GM12801 (cell line): ENCODE data around the gene RNF7.

Experiments used
- CTCF ChIP-seq: IDR thresholded peaks from one replicate; pipeline ENCODE4 v1.5.1; 2011; ENCODE audit warnings: control low read depth; ENCODE audit not compliant: insufficient read length; ENCODE audit errors: extremely low read depth

Gene RNF7

GRCh38 chr3:141738022-141738890 is at the start of gene RNF7:
Gene RNF7, plus strand, starts transcription at chr3:141738298. Its CDS starts 44 bp downstream, at chr3:141738342.
- TF ChIP-seq CTCF = no peak

GRCh38 chr3:141690431-141691072 is 47.5 kb upstream of the RNF7 start:
- no peak for TF ChIP-seq CTCF

GRCh38 chr3:141699324-141699723 is 38.8 kb upstream of the RNF7 start:
- no peak for TF ChIP-seq CTCF

- no peak for TF ChIP-seq CTCF
These were observed 38.2 kb upstream of the RNF7 start for GRCh38 chr3:141699897-141700296.

- no peak for TF ChIP-seq CTCF
These were observed 30.3 kb upstream of the RNF7 start for GRCh38 chr3:141707741-141708203.

GRCh38 chr3:141708367-141708766 is 29.7 kb upstream of the RNF7 start:
- no peak for TF ChIP-seq CTCF

- TF ChIP-seq CTCF = no peak
These were observed 28.9 kb upstream of the RNF7 start for GRCh38 chr3:141709126-141709770.
